Body of pancreas (tissue), 4 donors: ENCODE data around the gene COL6A2. TPM values are rescaled to one million over a fixed set of nuclear protein-coding genes. Genes with fewer than 3 reads are reported as not detected.
"Not testable (repeated sequence)": the region's sequence is repeated elsewhere in the genome, so short reads cannot be mapped to it uniquely, and the experiment has no call there.

Experiments used
- ATAC-seq: fragments of 150-250 bp; one replicate; pipeline ENCODE4 v1.9.1; 2016
- DNase-seq, 4 donors: peaks; one replicate each; pipeline ENCODE4 v3.0.0-alpha.2; 2019
- H3K27ac ChIP-seq, 4 donors: fragments of 200-600 bp; sonication (generic); 1 replicate in 3 of 4; 2 replicates in 1 of 4; pipeline versions ENCODE4 v1.5.1 to v1.6.1; 2016 to 2019; ENCODE audit warnings: mild to moderate bottlenecking in 1 of 4, mixed read lengths in 1 of 4, moderate library complexity in 1 of 4
- H3K27me3 ChIP-seq, 2 donors: fragments of 200-600 bp; sonication (generic); one replicate each; pipeline ENCODE4 v1.6.0; 2016; ENCODE audit warnings: mild to moderate bottlenecking in 1 of 2
- H3K36me3 ChIP-seq, 2 donors: fragments of 200-600 bp; sonication (generic); replicated peaks in 1 of 2; 2 replicates each; pipeline ENCODE4 v1.5.1; 2016; ENCODE audit warnings: low read depth in 2 of 2; ENCODE audit not compliant: insufficient read depth in 1 of 2
- H3K4me1 ChIP-seq: fragments of 200-600 bp; sonication (generic); one replicate; pipeline ENCODE4 v1.6.0; 2016
- H3K4me3 ChIP-seq, 2 donors: fragments of 200-600 bp; sonication (generic); 1 replicate in 1 of 2; 2 replicates in 1 of 2; pipeline ENCODE4 v1.5.1; 2016 to 2019
- H3K9me3 ChIP-seq, 3 donors: fragments of 200-600 bp; sonication (generic); 1 replicate in 2 of 3; 2 replicates in 1 of 3; pipeline ENCODE4 v1.5.1; 2016
- POLR2A ChIP-seq, 3 donors: fragments of 450-650 bp; IDR thresholded peaks; one replicate each; pipeline ENCODE4 v1.6.1; 2016; ENCODE audit warnings: antibody characterized with exemption in 3 of 3, mild to moderate bottlenecking in 2 of 3
- WGBS, 2 donors: methylation state at CpG; one replicate each; pipeline ENCODE4 v1.1.5; 2017; 5-methylcytosine and 5-hydroxymethylcytosine counted together
- intact Hi-C: fragments of 100-400 bp; cut with DNase I; formaldehyde crosslinking; loops from one replicate; pipeline ENCODE4 v1.15.1; 2023
- total RNA-seq, 2 donors: library from RNA; depleted of rRNA; stranded (reverse); fragments of >200 nt; gene quantifications; one replicate each; pipeline ENCODE4 v1.1.0, GENCODE V29; 2016
- TF ChIP-seq, protein P1 (sequence below), 7 experiments: fragments of 450-650 bp in 4 of 7; fragments of 200-600 bp in 3 of 7; sonication (generic) in 3 of 7; IDR thresholded peaks; one replicate each; pipeline ENCODE4 v1.5.1; 2016 to 2019; ENCODE audit warnings: antibody characterized with exemption in 7 of 7

The COL6A2 gene
- total RNA-seq, 2 donors from 2014 or later: 72.1 to 339 TPM

DNA sequence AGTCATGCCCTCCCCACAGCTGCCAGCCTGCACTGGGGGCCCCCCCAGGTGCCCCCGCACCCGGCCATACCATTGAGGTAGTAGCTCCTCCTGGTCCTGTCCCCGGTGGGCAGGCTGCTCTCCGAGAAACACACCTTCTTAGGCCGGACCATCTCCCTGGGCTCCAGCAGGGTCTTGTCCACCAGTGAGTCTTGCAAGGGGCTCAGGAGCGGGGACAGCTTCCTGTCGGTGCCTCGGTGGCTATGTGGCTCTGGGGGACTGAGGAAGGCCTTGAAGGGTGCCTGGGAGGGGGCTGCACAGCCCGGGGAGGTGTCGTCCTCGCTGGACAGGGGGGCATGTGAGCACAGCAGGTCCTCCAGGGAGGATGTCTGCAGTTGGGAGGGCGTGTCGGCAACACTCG is 70.3 kb downstream of the COL6A2 start:
- H3K27me3 ChIP-seq: no peaks in the 10 kb centered on the region
- no peaks in the 10 kb centered on the region for H3K36me3 ChIP-seq
- no peaks in the 10 kb centered on the region for H3K4me1 ChIP-seq
- 64 to 79% methylated on average over 9 to 13 of the region's 14 CpGs for WGBS, 2 donors
- H3K4me3 ChIP-seq: no peak overlapping the region
- no peak for TF ChIP-seq POLR2A (IDR thresholded peaks at IDR 0.05)
- TF ChIP-seq, protein P1, sequence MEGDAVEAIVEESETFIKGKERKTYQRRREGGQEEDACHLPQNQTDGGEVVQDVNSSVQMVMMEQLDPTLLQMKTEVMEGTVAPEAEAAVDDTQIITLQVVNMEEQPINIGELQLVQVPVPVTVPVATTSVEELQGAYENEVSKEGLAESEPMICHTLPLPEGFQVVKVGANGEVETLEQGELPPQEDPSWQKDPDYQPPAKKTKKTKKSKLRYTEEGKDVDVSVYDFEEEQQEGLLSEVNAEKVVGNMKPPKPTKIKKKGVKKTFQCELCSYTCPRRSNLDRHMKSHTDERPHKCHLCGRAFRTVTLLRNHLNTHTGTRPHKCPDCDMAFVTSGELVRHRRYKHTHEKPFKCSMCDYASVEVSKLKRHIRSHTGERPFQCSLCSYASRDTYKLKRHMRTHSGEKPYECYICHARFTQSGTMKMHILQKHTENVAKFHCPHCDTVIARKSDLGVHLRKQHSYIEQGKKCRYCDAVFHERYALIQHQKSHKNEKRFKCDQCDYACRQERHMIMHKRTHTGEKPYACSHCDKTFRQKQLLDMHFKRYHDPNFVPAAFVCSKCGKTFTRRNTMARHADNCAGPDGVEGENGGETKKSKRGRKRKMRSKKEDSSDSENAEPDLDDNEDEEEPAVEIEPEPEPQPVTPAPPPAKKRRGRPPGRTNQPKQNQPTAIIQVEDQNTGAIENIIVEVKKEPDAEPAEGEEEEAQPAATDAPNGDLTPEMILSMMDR (IDR thresholded peaks at IDR 0.05): no peak
- H3K9me3 ChIP-seq: no peaks in the 10 kb centered on the region
- DNase-seq (peak in 1 of 4 donors; percentile 2), ATAC-seq (no peak)
- intact Hi-C loops: no loop called here
- no peak overlapping the region for H3K27ac ChIP-seq

DNA sequence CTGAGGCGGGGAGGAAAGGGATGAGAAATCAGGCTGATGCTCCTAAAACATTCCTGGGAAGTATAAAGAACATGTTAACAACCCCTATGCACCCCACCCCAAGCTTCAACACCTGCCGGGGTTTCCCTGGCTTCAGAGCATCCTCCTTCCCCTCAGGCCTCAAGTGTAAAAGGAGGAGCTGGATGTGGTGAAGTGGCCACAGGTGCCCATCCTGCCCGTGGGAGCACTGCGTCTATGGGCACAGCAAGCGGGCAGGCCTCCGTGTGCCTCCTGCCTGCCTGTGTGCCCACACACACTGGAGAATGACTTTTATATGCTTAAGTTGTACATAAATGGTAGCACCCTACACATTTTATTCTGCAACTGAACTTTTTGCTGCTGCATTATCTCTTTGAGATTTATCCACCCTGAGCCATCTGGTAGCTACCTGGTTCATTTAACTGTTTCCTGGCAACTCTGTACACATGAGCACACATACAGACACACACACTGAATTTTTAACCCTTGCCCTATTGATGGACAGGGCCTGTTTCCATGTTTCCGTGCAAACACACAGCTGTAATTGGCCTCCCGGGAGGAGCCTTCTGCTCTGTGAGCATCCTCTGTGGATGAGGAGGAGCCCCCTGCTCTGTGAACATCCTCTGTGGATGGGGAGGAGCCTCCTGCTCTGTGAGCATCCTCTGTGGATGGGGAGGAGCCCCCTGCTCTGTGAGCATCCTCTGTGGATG is 70.9 kb downstream of the COL6A2 start:
- no peaks in the 10 kb centered on the region for H3K36me3 ChIP-seq
- no peak overlapping the region for H3K4me3 ChIP-seq
- no peak overlapping the region for H3K27ac ChIP-seq
- TF ChIP-seq, protein P1 (IDR thresholded peaks at IDR 0.05): no peak
- no peak for TF ChIP-seq POLR2A (IDR thresholded peaks at IDR 0.05)
- no peak for ATAC-seq
- intact Hi-C loops: no loop called here
- no peaks in the 10 kb centered on the region for H3K9me3 ChIP-seq
- WGBS, 2 donors: 50 to 70% methylated on average over 8 of the region's 8 CpGs
- DNase-seq: peak in 1 of 4 donors; percentile 5
- H3K27me3 ChIP-seq: no peaks in the 10 kb centered on the region
- no peaks in the 10 kb centered on the region for H3K4me1 ChIP-seq

DNA sequence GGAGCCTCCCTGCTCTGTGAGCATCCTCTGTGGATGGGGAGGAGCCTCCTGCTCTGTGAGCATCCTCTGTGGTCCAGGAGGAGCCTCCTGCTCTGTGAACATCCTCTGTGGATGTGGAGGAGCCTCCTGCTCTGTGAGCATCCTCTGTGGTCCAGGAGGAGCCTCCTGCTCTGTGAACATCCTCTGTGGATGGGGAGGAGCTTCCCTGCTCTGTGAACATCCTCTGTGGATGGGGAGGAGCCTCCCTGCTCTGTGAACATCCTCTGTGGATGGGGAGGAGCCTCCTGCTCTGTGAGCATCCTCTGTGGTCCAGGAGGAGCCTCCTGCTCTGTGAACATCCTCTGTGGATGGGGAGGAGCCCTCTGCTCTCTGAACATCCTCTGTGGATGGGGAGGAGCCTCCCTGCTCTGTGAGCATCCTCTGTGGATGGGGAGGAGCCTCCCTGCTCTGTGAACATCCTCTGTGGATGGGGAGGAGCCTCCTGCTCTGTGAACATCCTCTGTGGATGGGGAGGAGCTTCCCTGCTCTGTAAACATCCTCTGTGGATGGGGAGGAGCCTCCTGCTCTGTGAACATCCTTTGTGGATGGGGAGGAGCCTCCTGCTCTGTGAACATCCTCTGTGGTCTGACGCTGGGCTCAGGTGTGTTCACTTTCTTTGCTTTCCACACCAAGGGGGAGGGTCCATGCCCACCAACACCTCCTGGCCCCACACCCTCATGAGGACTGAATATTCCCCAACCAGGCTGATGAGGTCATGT is 72.7 kb downstream of the COL6A2 start:
- H3K36me3 ChIP-seq, H3K9me3 ChIP-seq, H3K4me1 ChIP-seq, H3K4me3 ChIP-seq, H3K27ac ChIP-seq, ATAC-seq, intact Hi-C loops, H3K27me3 ChIP-seq: not testable (repeated sequence)
- 45 to 100% methylated on average over 1 of the region's 1 CpG for WGBS, 2 donors
- DNase-seq: peak in 1 of 4 donors; percentile 5

DNA sequence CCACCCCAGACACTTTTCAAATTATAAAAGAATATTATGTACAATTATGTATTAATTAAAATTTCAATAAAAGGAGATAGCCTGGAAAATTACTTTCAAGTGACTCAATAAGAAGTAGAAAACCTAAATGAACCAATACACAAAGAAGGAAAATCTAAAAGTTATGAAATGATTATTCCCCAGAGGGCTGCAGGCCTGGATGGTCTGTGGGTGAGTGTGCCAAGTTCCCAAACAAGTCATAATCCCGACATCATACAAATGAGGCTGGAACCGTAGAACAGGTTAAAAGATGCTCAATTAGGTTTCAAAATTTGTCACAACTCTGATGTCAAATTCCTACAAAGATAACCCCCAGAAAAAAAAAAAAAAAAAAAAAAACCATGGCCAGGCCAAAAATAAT is 73.7 kb downstream of the COL6A2 start:
- H3K27me3 ChIP-seq: no peaks in the 10 kb centered on the region
- H3K27ac ChIP-seq: no peak overlapping the region
- 41 to 65% methylated on average over 2 of the region's 2 CpGs for WGBS, 2 donors
- TF ChIP-seq POLR2A (IDR thresholded peaks at IDR 0.05): no peak
- TF ChIP-seq, protein P1 (IDR thresholded peaks at IDR 0.05): no peak
- intact Hi-C loops: no loop called here
- H3K4me1 ChIP-seq: no peaks in the 10 kb centered on the region
- H3K36me3 ChIP-seq: no peaks in the 10 kb centered on the region
- no peak for DNase-seq
- ATAC-seq: no peak
- H3K4me3 ChIP-seq: no peak overlapping the region
- no peaks in the 10 kb centered on the region for H3K9me3 ChIP-seq

DNA sequence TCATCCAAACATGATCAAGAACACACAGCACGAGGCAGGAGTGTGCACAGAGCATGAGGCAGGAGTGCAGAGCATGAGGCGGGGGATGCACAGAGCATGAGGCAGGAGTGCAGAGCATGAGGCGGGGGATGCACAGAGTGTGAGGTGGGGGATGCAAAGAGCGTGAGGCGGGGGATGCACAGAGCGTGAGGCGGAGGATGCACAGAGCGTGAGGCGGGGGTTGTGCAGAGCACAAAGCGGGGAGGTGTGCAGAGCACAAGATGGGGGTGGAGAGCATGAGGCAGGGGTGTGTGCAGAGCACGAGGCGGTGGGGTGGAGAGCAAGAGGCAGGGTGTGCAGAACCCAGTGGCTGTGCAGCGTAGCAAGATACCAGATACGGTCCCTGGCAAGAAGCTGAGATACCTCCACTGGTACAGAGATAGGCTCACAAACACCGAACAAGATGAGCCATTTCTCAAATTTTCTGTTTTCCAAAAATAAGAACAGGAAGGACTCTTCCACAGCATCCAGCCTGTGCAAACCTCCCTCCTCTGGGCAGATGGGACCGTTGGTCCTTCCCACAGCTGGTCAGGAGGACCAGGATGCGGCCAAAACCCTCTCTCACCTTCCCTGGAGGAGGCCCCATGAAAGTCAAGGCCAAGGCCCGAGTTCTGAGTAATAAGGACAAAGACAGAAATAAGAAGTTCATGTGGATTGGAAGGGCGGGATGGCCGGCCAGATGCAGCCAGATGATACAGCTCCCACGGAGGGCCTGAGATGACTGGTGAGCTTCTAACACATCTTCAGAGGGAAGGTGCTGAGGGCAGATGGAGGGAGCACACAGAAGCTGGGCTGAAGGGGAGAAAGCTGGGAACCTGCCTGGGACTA is 74.3 kb downstream of the COL6A2 start:
- peak in 1 of 4 donors; percentile 5 for DNase-seq
- Histone ChIP-seq H3K27ac (no peak overlapping the region), H3K9me3 (no peaks in the 10 kb centered on the region), H3K4me3 (no peak overlapping the region), H3K27me3 (no peaks in the 10 kb centered on the region), H3K4me1 (no peaks in the 10 kb centered on the region), H3K36me3 (no peaks in the 10 kb centered on the region)
- WGBS, 2 donors: 75 to 82% methylated on average over 21 of the region's 21 CpGs
- ATAC-seq: no peak
- intact Hi-C loops: no loop called here
- TF ChIP-seq, protein P1 (IDR thresholded peaks at IDR 0.05): no peak
- TF ChIP-seq POLR2A (IDR thresholded peaks at IDR 0.05): no peak
